BJ (cell line): ENCODE measurements around the gene PTPRG. TPM values are rescaled to one million over a fixed set of nuclear protein-coding genes. Genes with fewer than 3 reads are reported as not detected.

Experiments
- CTCF ChIA-PET: fragments of 350-600 bp; formaldehyde crosslinking; extraction: SDS; loops from one replicate; lab custom pipeline; 2021; ENCODE audit warnings: antibody characterized with exemption, inconsistent platforms; lab: Yijun Ruan, JAX
- POLR2A ChIA-PET: fragments of 300-600 bp; sonication (Branson Sonifier 250); formaldehyde crosslinking; extraction: SDS; loops from one replicate; lab custom pipeline; 2021; ENCODE audit warnings: antibody characterized with exemption; lab: Charles Lee
- DNase-seq: peaks from one replicate; pipeline ENCODE4 v3.0.0-alpha.2; 2011; ENCODE audit warnings: low read depth
- H3K27me3 ChIP-seq: 2 replicates; pipeline ENCODE4 v1.6.0; 2011; ENCODE audit warnings: low read length; ENCODE audit not compliant: control insufficient read depth, insufficient read depth
- H3K36me3 ChIP-seq: 2 replicates; pipeline ENCODE4 v1.5.1; 2011; ENCODE audit warnings: low read length; ENCODE audit not compliant: control insufficient read depth, insufficient read depth
- H3K4me3 ChIP-seq: 2 replicates; pipeline ENCODE4 v1.5.1; 2011; ENCODE audit warnings: low read depth, mild to moderate bottlenecking, control low read depth, low read length
- polyA plus RNA-seq: library from polyadenylated mRNA; depleted of rRNA; stranded (reverse); fragments of >200 nt; gene quantifications from 2 replicates; pipeline ENCODE4 v1.2.3, GENCODE V29; 2011
- TF ChIP-seq, protein P1 (sequence below): IDR thresholded peaks from 2 replicates; pipeline ENCODE4 v1.5.1; 2011; ENCODE audit warnings: low read depth, mild to moderate bottlenecking, control low read depth, inconsistent platforms, low read length, moderate library complexity; ENCODE audit not compliant: insufficient read depth

Gene PTPRG
- polyA plus RNA-seq, 1 experiment, result 20.8 TPM

DNA sequence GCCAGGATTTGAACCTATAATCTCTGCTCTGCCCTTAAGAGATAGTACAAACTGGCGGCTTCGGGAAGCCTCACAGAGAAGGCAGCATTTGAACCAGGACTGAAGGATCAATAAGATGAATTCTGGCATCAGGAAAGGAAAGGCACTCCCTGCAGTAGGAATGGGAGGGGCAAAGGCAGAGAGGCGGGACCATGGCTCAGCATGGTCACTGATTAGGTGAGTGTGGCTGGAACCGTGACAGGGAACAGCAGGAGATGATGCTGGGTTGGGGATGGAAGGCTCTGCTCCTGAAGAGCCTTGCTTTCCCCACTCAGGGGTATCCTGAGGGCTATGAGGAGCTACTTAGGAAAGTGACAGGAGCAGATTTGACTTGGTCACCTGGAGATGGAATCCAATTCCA lies 653.5 kb downstream of the PTPRG start:
- TF ChIP-seq, protein P1, sequence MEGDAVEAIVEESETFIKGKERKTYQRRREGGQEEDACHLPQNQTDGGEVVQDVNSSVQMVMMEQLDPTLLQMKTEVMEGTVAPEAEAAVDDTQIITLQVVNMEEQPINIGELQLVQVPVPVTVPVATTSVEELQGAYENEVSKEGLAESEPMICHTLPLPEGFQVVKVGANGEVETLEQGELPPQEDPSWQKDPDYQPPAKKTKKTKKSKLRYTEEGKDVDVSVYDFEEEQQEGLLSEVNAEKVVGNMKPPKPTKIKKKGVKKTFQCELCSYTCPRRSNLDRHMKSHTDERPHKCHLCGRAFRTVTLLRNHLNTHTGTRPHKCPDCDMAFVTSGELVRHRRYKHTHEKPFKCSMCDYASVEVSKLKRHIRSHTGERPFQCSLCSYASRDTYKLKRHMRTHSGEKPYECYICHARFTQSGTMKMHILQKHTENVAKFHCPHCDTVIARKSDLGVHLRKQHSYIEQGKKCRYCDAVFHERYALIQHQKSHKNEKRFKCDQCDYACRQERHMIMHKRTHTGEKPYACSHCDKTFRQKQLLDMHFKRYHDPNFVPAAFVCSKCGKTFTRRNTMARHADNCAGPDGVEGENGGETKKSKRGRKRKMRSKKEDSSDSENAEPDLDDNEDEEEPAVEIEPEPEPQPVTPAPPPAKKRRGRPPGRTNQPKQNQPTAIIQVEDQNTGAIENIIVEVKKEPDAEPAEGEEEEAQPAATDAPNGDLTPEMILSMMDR, result no peak
- DNase-seq, result no peak
- POLR2A ChIA-PET, result no interaction called here
- Histone ChIP-seq H3K4me3 (no peak overlapping the region), H3K27me3 (no peaks in the 10 kb centered on the region), H3K36me3 (no peaks in the 10 kb centered on the region; the same call in none of the 2 replicates)
- CTCF ChIA-PET, result no interaction called here

DNA sequence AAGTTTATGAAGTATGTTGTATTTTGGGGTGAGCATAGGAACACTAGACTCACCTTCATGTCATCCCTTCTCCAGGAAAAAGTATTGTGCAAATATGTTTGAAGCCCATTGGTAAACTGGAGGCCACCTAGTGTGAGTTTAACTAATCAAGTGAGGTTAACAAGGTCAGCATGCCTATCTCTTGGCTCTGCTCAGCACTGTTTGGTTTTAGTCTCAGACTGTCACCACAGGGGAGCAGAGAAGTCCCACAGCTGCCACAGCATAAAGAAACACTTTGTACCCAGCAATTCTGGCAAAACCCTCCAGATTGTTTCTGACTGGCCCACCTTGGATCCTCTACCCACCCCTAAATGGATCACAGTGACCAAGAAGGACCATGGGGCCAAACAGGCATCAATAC lies 659.2 kb downstream of the PTPRG start:
- Histone ChIP-seq H3K36me3 (peaks cover 4% of the 10 kb centered on the region), H3K27me3 (no peaks in the 10 kb centered on the region), H3K4me3 (no peak overlapping the region)
- TF ChIP-seq, protein P1, result no peak
- ChIA-PET CTCF (interaction anchor here (0.9 kb wide), 1 partner anchor 1507 kb away, joined by 3 read pairs; no protein-coding TSS in a partner anchor), POLR2A (no interaction called here)
- no peak for DNase-seq

DNA sequence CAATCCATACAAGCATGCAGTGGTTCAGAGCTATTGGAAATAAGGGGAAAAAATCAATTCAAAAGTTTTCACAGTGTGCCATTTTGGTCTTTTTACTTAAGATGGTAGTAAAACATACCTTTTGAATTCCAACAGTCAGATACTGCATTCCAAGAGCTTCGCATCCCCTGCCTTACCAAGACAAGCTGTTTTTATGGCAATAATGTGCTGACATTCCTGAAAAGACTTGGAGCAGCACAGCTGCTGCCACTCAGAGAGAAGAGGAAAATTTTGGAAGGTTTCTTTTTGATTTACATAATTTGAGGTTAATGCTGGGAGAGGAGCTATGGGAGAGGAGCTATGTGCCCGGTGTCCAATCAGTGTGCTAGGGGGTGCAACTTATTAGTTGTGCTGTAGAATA lies 663.7 kb downstream of the PTPRG start:
- no peak overlapping the region for H3K4me3 ChIP-seq
- no peak for DNase-seq
- TF ChIP-seq, protein P1, result no peak
- ChIA-PET POLR2A (no interaction called here), CTCF (interaction anchor here (1.2 kb wide), 1 partner anchor 20 kb away, joined by 3 read pairs; no protein-coding TSS in a partner anchor)
- peaks cover 4% of the 10 kb centered on the region; the same call in 1 of the 2 replicates for H3K36me3 ChIP-seq
- H3K27me3 ChIP-seq, result no peaks in the 10 kb centered on the region

DNA sequence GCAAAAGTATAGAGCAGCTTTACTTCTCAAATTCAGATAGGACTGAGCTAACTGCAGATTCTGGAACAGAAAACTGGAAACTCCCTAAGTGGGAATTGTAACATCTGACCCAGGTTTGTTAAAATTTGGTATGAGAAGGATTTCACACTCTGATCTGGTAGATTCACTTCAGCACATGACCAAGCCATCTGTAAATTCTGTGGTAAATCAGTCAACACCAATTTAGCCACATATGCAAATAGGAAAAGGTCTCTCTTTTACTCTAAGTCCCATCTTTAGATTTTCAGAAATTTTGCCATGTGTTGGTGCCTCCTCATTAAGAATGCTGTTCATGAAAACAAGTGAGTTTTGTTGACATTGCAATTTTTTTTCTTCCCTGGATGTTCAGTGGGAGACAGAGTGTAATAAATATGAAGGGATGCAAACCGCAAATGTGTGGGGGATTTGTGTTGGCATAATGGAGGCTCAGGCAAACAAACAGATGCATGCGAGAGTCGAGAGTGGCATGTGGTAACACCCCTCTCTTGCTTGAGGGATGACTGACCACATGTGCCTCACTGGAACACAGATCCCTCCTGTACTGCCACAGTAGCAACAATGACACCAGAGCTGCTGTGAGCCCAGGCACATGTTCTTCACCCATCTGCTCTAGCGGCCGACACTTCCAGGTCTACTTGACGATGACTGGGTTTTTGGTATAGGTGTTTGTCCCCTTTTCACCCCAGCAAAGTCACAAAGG lies 665.4 kb downstream of the PTPRG start:
- no peaks in the 10 kb centered on the region for H3K27me3 ChIP-seq
- no peak for DNase-seq
- ChIA-PET CTCF (interaction anchor here (0.6 kb wide), 1 partner anchor 605 kb away, joined by 7 read pairs; no protein-coding TSS in a partner anchor), POLR2A (no interaction called here)
- TF ChIP-seq, protein P1, result no peak
- H3K4me3 ChIP-seq, result no peak overlapping the region
- peaks cover 1% of the 10 kb centered on the region; the same call in 1 of the 2 replicates for H3K36me3 ChIP-seq

DNA sequence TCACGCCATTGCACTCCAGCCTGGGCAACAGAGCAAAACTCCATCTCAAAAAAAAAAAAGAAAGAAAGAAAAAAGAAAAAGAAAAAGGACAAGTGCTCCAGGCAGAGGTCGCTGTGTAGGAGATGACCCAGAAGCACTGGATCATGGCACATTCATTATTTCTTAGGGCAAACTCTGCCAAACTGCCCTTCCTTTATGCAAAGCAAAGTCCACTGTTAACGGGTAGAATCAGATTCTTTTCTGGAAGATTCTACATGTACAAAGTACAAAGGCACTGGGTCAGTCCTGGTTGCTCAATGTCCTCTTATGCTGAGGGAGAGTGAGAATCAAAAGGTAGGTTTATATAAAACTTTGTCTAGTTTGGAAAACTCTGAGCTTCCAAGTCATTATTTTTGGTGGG lies 667.1 kb downstream of the PTPRG start:
- no peak overlapping the region for H3K4me3 ChIP-seq
- no peaks in the 10 kb centered on the region for H3K36me3 ChIP-seq
- no peaks in the 10 kb centered on the region for H3K27me3 ChIP-seq
- TF ChIP-seq, protein P1, result no peak
- DNase-seq, result no peak
- ChIA-PET CTCF (interaction anchor here (1.4 kb wide), 1 partner anchor 13 kb away, joined by 4 read pairs; no protein-coding TSS in a partner anchor), POLR2A (no interaction called here)
